ENCODE data around the gene CHST6.
"Not testable (repeated sequence)": the region's sequence is repeated elsewhere in the genome, so short reads cannot be mapped to it uniquely, and the experiment has no call there.

CHST6 gene

DNA sequence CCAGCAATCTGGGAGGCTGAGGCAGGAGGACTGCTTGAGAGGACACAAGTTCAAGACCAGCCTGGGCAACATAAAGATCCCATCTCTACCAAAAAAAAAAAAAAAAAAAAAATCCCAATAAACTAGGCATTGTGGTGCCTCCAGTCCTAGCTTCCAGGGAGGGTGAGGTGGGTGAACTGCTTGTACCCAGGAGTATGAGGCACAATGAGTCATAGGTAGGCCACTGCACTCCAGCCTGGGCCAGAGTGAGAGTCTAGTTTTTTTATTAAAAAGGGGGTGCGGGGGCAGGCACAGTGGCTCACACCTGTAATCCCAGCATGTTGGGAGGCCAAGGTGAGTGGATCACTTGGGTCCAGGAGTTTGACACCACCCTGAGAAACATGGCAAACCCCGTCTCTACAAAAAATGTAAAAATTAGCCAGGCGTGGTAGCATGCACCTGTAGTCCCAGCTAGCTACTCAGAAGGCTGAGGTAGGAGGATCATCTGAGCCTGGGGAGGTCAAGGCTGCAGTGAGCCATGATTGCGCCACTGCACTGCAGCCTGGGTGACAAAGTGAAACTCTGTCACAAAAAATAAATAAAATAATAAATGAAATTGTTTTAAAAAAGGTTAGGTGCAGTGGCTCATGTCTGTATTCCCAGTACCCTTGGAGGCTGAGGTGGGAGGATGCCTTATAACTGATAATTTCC is 7.8 kb upstream of the CHST6 start:
- no peak for DNase-seq

DNA sequence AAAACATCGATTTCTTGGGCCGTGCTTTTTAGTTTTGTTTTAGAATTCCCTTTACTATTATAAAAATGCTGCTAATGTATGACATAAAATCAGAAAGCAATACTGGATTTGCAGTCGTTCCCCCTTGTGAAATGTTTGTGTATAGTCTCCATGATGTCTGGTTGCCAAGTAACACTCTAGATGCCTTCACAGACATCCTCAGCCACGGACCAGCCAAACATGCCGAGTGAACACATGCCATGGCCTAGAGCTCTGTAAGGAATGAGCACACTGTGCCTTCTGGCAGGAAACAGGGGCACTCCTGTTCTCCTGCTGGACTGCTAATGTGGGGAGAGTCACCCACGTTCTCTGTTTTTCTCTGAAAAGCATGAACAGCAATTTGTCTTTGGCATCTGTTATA is 6.6 kb upstream of the CHST6 start:
- not testable (repeated sequence) for DNase-seq

DNA sequence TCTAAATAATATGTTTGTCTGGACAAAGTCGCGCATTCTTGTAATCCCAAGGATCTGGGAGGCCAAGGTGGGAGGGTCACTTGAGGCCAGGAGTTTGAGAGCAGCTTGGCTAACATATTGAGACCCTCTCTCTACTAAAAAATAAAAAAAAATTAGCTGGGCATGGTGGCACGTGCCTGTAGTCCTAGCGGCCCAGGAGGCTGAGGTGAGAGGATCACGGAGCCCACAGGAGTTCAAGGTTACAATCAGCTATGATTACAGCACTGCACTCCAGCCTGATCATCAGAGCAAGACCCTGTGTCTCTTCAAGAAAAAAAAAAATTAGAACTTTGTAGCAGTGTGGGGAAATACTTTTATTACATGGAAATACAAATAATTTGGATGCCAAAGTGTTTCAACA is 6.1 kb upstream of the CHST6 start:
- no peak for DNase-seq

DNA sequence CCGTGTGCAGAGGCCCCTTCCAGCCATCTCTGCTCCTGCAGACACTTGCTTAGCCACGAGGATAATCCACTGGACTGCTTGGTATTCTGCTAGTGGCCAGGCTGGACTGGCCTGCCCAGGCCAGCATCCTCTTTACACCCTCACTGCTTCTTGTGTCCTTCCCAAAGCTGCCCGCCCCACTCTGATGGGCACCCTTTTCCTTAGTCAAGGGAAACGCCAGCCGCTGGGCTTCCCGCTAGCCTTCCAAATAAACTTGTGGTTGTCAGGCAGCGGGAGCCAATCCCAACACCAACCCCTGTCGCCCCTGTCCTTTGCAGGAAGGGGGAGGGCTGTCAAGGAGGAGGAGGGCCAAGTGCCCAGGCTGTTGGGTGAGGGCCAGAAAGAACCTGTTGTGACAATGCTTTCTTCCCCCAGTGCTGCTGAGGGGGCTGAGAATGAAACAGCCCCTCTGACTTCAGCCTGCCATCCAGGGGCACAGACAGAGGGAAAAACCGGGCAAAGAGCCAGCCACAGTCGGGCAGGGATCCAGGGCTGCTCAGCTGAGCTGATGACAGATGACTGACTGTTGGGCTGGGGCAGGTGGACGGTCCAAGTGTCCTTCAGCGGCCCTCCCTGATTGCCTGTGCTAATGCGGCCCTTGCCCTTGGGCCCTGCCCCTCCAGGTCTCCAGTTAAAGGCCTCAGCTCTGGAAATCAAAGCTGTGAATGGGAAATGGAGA is 3.5 kb upstream of the CHST6 start:
- peak; percentile 1 for DNase-seq

DNA sequence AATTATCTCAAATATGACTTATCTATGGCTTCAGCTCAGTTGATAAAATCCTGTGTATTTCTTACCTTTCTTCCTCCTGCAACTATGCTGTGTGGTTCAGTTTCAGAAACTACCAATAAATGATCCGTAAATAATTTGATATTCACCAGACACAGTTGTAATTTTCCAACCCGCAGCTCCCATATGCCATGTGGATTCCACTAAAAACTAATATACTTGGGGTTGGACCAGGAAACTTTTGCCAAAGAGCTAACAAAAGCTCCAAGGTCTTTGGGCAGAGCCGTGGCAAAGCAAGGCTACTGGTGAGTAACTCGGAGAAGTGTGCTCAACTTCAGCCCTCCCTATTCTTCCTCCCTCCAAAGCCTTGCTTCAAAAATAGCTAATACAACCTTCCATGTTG is 2.3 kb upstream of the CHST6 start:
- no peak for DNase-seq

DNA sequence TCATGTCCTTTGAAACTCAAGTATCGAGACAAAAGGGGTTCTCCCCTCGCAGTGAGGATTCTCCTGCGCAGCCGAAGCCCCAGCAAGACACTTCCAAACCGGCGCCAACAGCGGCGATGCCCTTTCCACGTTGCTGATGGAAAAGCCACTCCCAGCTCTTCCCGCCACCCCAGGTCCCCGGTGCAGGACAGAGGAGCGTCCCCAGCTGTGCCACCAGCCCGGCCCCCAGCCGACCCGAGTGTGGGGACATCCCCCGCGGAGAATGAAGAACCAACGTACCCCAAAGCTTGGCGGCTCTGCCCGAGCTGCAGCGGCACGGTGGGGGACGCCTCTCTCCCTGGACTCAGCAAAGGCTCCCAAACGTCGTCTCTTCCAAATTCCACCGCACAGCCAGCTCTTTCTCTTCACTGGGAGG is 573 bp downstream of the CHST6 start:
- no peak for DNase-seq

DNA sequence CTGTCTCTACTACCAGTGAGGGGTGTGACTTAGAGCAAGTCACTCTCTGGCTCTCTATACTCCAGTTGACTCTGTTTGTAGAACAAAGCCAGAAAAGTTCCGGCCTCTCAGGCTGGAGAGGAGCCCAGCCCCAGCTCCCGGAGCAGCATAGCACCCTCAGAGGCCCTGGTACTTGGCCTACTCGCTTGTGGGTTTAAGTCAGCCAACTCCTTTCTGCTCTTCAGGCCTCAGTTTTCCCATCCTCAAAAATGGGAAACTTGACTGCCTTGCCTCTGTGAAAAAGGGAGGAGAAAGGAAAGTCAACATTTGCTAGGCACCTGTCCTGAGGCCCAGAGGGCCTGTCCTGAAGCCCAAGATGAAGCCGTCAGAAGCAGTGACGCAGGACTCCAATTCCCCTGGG is 1.1 kb downstream of the CHST6 start:
- DNase-seq, result no peak

DNA sequence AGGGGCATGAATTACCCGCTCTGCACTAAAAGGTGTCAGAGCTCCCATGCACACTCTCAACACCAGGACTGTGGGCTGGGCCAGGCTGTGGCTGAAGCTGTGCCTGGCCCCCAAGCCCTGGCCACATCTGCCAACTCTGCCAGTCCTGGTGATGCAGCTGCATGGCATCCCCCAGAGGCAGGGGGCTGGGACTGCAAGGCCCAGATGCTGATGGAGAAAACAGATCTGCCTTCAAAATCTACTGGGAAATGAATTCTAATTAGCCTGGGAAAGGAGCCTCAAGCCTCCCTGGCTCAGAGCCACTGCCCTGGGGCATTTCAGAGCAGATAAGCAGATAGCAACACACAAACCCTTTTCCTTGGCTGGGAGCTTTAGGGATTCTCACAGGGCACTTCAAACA is 3.4 kb downstream of the CHST6 start:
- DNase-seq, result peak; percentile 43

DNA sequence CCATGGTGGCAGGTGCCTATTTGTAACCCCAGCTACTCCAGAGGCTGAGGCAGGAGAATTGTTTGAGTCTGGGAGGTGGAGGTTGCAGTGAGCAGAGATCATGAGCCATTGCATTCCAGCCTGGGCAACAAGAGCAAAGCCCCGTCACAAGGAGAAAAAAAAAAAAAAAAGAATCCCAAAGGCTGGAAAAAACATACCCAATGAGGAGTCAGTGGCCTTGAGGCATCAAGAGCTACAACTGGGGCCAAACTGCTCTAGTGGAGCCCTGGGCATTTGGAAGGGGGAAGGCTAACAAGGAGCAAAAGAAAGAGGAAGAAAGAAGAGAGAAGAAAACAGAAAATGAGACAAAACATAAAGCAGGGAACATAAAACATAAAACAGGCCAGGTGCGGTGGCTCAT is 6.9 kb downstream of the CHST6 start:
- DNase-seq, result no peak

DNA sequence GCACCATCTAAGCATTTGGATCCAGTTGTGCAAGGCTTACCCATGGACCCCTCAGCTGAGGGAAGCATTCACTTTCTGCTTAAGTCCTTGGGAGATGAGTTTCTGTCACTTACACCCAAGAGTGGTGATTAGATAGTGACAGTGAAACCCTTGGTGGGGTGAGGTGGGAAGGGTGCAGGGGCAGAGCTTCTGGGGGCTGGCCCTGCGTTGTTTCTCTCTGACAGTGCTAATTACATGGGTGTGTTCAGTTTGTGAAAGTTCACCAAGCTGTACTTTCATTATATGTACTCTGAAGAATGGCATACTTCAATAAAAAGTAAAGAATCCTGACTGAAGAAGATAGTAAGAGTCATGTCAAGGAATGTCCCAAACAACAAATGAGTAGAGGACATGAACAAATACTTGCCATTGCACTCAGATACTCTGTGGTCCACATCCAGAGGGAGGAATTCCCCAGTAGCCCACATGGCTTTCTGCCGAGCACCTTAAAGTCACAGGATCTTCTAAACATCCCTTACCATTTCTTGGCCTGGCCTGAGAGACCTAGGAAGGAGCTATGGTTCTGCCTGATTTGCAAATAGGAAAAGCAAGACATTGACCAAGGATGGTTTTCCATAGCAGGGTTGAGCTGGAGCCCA is 8.4 kb downstream of the CHST6 start:
- DNase-seq, result no peak

DNA sequence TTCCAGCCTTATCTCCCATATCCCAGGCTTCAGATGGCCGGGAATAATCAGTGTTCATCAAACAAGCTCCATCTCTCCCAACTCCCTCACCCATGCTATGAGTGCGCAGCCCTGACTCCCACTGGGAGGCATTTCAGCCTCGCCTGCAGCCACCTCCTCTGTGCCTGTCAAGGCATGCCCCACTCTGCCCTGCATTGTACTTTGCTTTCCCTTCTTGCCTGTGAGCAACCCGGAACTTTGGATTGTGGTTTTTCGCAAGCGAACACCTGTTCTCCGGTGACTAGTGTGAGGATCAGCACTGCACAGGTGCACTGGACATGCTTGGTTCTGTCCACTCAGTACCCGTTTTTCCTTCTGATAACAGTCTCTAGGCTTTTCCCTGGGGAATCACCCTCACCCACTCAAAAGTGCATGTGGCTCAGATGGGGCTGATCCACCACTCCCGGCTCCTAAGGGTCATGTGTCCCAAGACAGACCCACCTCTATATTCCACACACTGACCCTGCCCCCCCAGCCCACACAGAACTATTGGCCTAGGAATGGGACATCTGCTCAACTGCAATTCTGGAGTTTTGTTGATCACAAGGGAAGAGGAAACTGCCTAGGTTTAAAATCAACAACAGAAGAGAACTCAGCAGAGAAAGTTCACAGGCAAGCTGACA is 9.1 kb downstream of the CHST6 start:
- no peak for DNase-seq

DNA sequence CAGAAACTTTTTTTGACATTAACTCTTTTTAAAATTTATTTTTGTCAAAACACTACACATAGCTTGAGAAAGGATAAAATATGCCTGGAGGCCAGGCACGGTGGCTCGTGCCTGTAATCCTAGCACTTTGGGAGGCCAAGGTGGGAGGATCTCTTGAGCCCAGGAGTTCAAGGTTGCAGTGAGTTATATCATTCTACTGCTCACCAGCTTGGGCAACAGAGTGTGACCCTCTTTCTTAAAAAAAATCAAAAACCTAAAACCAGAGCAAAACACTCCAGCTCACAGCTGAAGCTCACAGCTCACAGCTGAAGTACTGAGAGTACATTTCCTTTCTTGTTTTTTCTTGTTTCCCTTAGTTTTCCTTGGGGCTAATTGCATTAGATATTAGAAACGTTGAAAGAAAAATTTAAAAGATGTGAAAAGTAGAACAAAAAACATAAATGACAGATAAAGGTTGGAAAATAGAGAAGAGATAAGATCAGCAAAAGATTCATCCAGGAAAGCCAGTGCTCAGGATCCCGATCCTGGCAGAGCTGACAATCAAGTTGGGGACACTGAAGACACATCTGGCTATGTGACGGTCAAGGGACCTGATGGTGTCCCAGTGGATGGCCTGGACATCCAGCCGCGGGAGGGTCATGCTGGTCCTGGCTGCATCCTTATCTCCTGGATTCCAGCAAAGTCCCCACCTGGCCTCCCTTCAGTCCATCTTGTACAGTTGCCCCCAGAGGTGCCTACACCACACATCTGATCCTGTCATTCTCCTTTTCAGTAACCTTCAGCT is 9.8 kb downstream of the CHST6 start:
- DNase-seq, result no peak

DNA sequence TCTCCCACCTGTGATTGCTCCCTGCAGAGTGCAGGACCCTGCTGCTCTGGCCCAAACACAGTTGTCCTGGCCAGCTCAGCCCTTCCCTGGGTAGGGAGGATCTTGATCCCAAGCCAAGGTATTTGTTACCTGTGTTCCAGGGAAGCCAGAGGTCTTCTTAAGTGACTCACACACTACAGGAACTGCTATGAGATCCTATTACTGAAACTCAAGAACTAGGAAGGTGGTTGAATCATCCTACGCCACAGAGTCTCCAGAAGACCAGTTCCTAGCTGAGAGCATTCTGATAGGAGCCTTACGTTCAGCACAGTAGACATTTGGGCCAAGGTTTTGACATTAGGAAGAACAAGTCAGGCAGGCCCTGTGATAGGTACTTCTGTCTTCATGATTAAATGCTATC is 12.0 kb downstream of the CHST6 start:
- peak; percentile 57 for DNase-seq

DNA sequence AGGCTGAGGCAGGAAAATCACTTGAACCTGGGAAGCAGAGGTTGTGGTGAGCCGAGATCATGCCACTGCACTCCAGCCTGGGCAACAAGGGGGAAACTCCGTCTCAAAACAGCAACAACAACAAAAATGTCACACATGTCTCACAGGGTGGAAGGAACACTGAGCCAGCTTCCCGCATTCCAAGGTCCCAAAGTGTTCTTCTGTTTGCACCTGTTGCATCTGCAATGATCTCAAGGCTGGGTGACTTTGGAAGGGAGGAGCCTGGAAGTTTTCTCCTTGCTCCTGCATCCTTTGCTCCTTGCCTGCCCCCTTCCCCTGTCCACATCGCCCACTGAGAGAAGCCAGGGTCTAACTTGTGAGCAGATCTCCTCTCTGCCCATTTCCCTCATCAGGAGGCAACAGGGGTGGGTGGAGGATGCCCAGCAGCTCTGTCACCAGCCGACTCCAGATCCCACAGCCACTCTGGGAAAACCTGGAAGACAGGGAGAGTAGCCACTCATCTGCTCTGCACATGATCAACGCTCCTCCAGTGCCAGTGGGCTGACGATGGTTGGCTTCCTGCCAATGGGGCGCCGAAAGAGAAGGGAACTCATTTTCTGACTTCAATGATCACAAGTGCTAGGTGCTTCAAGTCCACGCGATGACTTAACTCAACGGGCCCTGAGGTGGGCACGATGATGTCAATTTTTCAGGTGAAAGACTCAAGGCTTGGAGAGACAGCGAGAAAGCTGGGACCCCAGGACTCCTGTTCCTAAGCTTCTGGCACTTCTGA is 12.6 kb downstream of the CHST6 start:
- DNase-seq, result peak; percentile 23

DNA sequence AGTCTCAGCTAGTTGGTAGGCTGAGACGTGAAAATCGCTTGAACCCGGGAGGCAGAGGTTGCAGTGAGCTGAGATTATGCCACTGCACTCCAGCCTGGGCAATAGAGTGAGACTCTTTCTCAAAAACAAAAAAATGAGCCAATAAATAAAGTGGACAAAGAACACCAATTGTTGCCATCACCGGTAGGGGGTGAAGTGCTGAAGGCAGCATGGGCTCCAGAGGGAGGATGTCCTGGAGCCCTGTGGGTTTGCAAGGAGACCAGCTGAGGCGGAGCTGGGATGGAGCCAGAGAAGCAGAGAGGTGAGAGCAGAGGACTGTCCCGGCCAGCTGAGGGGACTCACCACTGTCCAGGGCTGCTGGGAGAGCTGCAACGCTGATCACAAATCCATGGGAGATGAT is 13.8 kb downstream of the CHST6 start:
- DNase-seq, result no peak

DNA sequence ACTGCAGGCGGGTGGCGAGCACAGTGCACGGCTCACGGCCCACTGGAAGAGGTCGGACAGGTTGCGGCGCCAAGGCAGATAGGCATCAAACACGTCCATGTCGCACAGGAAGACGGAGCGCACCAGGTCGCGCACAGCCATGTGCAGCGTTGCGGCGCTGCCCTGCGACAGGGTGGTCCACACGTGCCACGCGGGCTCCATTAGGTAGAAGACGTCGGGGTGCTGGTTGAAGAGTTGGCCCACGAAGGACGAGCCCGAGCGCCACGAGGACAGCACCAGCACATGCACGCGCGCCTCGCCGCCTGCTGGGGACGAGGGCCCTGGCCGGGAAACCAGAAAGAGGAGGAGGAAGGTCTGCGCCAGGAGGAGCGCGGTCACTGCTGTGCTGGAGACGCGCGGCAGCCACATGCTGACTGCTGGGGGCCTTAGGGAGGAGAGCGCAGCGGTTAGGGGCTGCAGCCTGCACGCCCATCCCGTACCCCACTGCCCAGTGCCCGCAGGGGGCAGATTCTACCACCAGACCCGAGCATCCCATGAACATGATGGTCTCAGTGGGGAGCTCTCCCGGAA is 15.7 kb downstream of the CHST6 start:
- DNase-seq, result no peak

DNA sequence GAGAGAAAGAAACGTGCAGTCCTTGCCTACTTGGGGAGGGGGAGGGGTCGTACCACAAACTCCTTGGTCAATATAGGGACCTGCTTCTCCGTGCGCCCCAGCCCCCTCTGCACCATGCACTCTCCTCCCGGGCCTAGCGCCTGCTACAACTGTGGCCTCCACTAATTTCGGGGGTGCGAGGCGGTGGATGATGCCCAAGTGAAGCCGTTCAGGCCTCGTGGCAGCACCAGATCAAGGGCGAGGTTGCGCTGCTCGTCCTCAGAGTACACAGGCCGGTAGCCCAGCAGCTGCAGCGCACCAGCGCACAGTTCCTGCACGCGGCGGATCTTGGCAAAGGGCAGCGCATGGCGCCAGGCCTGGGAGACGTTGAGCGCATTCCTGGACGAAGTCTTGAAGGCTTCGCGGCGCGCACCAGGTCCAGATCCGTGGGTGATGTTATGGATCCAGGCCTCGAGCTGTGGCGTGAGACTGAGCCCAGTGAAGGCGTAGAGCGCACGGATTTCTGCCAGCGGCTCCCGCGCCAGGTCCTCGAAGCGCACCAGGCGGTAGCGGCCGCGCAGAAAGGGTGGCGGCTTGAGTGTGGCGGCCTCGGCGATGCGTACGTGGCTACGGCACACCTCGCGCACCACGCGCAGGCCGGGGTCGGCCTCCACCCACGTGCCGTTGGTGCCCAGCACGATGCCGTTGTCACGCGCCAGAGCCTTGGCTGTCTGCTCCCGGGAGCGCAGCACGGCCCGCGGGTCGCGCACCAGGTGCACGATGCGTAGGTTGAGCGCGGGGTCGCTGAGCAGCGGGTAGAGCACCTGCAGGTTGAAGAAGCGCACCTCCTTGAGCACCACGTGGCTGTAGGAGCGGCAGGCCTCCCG is 16.5 kb downstream of the CHST6 start:
- DNase-seq, result no peak

DNA sequence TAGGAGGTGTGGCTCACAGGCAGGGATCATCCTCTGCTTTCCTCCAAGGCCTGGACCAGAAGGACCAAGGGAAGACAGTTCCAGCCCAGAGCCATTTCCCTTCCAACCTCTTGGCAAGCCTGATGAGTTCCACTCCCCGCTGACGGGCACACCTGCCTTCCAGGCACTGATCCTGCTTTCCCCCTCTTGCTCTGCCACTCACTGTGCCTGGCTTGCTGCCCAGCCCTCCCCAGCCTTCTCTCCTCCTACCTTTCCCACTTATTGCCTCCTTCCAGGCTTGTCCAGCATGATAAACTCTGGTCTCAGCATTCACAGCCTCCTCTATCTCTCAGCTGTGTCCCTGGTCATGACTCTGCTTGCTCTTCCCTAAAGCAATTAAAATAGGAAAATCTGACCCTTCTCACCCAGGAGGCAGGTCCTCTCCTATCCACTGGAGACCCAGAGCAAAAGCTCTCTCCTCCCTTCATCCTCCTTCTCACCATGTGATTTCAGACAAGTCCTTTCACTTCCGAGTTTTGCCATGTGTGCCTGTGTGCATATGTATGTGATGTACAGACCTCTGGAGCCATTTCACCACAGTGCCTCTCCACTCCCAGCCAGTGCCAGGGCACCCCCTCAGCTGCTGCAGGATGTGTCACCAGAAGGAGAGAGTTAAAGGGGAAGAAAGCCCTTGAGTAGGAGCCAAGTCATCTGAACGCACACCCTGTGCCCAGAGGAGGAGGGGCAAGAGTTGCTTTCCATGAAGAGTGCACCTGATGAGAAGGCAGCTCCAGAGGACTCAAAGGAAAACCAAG is 17.4 kb downstream of the CHST6 start:
- DNase-seq, result peak; percentile 26

DNA sequence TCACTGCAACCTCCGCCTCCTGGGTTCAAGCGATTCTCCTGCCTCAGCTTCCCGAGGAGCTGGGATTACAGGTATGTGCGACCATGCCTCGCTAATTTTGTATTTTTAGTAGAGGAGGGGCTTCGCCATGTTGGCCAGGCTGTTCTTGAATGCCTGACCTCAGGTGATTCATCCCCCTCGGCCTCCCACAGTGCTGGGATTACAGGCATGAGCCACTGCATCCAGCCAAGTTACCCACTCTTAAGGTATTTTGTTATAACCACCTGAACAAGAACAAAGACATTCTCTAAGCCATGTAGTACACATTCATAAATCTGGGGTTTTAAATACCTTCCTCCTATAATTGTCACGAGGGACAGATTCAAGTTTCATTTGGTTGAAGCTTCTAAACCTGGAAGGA is 18.4 kb downstream of the CHST6 start:
- DNase-seq, result no peak

DNA sequence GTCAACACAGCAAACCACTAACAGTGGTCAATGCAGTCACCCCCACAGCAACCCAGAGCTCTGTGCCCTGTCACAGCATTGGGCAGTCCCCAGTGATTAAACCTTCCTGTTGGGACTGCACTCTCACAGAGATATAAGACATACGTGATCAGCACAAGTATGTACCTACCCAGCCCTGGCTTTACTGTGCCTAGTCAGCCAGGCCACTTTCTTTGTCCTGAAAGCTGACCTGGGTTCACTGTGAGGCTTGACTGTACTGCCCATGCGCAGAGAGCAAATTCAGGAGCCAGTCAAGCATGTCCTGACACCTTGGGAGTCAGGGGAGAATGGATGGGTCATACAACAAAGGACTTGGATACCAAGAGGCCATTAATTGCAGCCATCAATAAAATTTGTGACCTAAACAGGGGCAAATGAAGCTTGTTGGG is 19.8 kb downstream of the CHST6 start:
- no peak for DNase-seq

All from NCI-H2029 (cell line).